GM18508 (cell line): ENCODE data around the gene MIA2.
A peak's percentile ranks its signal among the peaks of the same experiment; 100 is the strongest.

Experiments used
- ATAC-seq: cut with Tn5 transposase; IDR thresholded peaks from one replicate; pipeline ENCODE4 v1.9.1; 2021; ENCODE audit warnings: moderate number of reproducible peaks; ENCODE audit not compliant: insufficient read depth, unreplicated experiment

The MIA2 gene

DNA sequence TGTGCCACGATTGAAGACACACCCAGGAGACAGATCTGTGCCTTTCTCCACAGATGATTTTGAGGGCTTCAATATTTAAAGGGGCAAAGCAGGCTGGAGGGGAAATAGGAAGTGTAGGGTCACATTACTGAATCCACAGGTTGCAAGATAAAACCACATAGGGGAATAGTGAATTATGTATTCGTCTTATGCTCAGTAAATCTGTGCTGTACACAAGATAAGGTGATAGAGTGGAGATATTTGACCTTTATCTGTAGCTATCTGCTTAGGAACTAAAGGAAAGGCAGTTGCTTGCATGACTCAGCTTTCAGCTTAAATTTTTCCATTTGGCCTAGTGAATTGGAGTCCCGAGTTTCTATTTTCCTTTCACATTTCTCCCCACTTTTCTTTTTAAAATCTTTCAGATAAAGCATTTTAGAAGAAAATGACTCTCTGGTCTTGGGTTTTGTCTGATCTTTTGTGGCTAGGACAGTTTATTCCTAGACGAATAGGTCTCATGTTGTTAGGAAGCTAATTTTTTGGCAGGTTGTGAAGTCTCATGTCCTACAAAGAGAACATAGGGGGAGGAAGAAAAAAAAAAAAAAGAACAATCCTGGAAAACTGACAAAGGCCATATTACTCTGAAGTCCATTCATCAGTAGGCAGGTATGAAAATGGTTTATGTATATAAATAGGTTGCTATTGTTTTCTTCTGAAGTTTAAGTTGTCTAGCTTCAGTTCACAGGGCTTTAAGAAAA lies 143.1 kb downstream of the MIA2 start:
- no peak for ATAC-seq

DNA sequence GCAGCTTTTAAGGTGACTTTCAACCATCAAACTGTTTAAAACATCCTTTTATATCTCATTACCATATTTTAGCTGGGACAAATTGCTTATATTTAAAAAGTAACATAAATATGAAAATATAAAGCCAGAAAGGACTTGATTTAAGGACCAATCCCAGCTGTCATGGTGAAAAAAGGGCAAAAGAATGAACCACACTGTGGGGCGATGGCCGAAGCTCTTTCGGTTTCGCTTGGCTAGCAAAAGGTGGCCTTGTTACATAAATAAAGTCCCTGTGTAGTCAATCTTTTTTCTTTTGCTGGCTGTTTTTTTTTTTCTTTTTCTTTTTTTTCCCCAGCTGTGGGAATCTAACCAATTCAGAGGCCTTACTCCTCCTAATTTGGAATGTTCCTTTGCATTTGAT lies 147.7 kb downstream of the MIA2 start:
- ATAC-seq: no peak

DNA sequence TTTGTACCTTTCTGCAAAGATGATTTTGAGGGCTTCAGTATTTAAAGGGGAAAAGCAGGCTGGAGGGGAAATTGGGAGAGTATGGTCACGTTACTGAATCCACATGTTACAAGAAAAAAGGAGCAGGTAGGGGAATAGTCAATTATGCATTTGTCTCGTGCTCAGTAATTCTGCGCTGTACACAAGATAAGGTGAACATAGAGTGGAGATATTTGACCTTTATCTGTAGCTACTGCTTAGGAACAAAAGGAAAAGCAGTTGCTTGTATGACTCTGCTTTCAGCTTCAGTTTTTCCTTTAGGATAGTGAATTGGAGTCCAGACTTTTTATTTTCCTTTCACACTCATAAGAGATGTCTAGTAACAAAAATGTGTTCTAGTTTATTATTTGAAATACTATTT lies 148.7 kb downstream of the MIA2 start:
- ATAC-seq: no peak

DNA sequence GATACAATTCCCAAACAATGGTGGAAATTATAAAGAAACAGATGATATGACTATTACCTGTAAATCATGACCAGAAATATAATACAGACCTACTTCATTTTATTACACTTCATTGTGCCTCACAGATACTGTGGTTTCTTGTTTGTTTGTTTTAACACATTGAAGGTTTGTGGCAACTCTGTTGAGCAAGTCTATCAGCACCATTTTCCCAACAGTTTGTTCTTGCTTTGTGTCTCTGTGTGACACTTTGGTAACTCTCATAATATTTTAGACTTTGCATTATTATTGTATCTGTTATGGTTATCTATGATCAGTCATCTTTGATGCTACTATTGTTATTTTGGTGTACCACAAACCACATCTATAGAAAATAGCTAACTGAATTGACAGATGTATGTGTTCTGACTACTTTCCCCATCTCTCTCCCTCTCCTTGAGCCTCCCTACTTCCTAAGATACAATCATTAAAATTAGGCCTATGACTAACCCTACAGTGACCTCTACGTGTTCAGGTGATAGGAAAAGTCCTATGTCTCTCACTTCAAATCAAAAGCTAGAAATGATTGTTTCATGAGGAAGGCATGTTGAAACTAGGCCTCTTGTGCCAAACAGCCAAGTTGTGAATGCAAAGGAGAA lies 149.4 kb downstream of the MIA2 start:
- ATAC-seq: peak; percentile 60

DNA sequence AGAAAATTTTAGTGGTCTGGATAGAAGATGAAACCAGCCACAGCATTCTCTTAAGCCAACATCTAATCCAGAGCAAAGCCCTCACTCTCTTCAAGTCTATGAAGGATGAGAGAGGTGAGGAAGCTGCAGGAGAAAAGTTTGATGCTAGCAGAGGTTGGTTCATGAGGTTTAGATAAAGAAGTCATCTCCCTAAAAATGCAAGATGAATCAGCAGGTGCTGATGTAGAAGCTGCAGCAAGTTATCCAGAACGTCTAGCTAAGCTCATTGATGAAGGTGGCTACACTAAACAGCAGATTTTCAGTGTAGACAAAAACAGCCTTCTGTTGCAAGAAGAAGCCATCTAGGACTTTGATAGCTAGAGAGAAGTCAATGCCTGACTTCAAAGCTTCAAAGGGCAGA lies 150.0 kb downstream of the MIA2 start:
- ATAC-seq: no peak

DNA sequence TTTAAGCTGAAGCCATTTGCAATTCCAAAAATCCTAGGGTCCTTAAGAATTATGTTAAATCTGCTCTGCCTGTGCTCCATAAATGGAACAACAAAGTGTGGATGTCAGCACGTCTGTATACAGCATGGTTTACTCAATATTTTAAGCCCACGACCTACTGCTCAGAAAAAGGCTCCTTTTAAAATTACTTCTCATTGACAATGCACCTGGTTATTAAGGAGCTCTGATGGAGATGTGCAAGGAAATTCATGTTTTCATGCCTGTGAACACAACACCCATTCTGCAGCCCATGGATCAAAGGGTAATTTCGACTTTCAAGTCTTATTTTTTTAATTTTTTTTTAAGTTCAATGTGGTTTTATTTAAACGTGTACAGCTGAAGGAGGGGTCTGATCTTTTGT lies 150.5 kb downstream of the MIA2 start:
- ATAC-seq: no peak

DNA sequence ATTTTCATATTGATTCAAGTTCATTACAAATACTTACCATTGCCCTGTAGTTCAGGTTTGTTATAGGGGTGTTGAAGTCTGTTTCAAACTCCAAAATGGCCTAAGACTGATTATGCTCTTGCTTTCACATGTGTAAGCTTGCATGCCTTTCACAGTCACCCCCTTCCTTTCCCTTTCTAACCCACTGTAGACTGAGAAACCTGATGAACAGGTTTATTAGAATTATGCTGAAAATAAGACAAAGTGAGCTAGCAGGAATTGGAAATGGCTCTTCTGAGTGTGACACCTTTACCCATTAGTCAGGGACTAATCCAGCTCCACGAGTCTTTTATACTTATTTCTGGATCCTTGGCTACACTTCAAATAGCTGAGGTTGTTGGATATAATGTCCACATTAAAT lies 159.6 kb downstream of the MIA2 start:
- ATAC-seq: no peak

DNA sequence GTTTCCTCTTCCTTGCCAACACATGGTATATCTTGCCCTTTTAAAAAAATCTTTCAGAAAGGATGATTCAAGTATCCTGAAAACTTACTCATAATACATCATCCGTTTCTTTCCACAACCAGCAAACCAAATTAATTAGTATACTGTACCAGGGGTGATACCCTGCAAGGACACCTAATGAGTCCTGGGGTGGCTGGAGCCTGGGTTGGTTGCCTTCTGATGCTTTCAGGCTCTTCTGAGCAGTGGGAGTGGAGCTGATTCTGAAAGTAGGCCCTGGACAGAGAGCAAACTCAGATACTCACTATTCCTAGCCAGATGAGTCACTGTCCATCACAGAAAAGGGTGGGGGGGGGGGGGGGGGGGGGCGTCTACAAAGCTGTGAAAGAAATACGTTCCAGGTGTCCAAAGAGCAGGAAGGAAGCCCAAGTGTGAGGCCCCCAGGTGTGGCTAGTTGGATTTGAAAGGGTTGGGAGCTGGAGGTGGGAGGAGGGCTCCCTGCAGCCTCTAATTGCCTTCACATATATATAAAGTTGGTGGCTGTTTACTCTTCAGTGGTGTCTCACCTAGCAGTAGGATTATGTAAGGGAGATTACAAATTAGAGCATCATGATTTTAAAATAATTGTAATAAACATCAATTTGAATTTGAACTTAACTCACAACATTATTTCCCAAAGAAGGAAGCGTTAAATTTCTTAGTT lies 162.0 kb downstream of the MIA2 start:
- ATAC-seq: no peak

DNA sequence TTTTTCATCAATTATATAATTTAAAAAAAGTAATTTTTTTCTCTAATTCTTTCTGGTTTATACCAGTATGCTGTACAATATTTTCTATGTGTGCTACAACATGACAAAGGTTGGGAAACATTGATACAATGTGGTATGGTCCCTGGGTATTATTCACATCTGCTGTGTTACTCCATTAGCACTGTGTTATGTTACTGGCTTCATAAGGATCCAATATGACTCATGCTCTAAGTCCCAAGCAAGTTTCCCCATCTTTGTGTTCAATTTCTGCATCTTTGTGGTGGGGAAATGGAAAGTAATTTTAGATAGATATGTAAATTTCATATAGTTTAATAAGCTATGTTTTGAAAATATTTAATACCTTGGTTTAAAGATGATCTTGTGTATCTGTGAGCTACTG lies 162.7 kb downstream of the MIA2 start:
- no peak for ATAC-seq

DNA sequence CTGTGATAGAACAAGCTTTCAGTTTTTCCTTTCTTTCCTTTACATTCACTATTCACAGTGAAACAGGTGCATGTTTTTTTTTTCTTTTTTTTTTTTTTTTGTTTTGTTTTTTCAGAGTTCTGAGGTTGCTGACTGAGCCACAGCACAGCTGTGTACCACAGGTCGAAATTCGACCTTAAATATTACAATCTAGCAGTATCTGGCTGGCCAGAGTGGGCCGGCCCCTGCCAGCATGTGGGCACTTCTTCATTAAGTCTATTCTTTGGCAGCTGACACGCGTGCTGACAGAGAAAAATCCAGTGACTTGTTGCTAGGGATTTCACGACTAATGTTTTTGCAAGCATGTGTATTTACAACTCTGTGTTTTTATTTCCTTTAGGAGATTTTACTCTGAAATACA lies 164.7 kb downstream of the MIA2 start:
- no peak for ATAC-seq

DNA sequence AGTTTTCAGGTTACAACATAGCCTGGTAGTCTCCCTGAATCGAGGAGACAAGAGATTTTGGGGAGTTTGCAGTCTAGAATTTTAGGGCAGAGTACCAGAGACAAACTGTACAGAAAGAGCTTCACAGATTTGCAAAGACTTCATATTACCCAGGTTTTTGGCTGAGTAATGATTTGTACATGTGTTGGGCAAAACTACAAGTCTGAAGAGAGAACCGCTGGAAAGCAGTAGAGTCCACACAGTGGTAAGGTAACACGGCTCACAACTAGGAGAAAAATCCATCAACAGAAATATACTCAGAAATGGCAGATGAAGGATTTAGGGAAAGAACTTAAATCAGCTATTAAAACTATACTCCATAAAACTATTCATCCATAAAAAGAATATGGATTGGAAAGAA lies 172.8 kb downstream of the MIA2 start:
- no peak for ATAC-seq

DNA sequence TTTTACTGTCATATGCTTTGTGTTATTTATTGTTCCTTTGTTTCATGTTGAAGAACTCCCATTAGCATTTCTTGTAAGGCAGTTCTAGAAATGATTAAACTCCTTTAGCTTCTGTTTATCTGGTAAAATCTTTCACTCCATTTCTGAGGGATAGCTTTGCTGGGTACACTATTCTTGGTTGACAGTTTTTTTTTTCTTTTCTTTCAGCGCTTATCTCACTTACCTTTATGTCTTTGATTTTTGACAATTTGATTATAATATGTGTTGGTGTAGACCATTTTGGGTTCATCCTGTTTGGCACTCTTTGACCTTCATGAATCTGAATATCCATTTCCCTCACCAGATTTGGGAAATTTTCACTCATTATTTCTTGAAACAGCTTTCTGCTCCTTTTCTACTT lies 182.4 kb downstream of the MIA2 start:
- ATAC-seq: no peak

DNA sequence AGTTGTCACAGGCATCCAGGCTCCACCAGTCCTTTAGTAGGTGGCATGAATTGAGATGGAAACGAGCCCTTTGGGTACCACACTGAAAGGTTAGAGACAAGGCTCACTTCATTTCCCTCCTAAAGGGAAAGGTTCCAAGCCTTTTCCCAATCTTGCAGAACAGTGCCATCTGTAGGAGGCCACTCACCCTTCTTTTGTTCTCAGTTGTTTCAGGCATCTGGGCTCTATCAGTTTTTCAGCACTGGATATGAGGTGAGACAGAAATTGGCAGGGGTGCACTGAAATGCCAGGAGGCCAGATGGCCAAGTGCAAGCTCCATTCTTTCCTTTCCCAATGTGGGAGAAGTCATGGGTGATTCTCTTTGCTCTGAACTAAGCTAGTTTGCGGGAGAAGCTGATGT lies 183.3 kb downstream of the MIA2 start:
- ATAC-seq: no peak

DNA sequence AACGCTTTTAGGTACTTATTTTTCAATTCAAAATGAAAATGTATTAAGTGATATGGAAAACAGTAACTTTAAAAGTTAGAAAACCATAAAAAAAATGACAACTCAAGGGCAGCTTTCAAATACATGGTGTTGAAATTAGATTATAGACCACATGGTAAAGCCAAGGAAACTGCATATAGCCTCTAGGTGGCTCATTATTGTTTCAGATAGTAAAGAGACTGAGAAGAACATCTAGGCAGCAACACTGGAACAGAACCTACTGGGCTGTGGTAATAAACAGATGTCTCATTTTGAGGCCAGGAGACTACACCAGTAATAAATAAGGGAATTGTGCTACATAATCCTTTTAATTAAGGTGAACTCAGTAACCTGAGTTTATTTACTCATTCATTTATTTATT lies 185.6 kb downstream of the MIA2 start:
- ATAC-seq: no peak

DNA sequence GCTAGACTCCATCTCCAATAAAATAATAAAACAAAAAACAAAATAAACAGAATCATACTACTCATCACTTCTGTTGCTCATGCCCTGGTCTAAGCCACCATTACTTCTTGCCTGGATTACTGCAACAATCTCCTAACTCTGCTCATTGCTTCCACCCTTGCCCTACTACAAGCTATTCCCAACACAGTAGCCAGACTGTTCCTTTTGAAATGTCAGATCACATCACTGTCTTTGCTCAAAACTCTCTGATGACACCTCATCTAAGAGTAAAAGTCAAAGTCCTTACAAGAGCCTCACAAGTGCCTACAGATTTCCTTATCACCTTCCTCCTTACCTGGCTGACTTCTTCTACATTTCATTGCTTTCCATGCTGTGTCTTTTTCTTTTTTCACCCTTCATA lies 188.5 kb downstream of the MIA2 start:
- ATAC-seq: no peak

DNA sequence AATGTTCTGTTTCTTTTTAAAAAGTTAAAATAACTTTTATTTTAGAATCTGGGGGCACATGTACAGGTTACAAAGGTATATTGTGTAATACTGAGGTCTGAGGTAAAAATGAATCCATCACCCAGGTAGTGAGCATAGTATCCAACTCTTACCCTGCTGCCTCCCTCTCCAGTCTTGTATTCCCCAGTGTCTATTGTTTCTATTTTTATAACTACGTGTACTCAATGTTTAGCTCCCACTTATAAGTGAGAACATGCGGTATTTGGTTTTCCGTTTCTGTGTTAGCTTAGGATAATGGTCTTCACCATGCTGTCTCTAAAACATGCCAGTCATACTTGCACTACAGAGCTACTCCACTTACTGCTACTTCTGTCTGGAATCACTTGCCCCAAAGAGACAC lies 190.1 kb downstream of the MIA2 start:
- ATAC-seq: no peak

DNA sequence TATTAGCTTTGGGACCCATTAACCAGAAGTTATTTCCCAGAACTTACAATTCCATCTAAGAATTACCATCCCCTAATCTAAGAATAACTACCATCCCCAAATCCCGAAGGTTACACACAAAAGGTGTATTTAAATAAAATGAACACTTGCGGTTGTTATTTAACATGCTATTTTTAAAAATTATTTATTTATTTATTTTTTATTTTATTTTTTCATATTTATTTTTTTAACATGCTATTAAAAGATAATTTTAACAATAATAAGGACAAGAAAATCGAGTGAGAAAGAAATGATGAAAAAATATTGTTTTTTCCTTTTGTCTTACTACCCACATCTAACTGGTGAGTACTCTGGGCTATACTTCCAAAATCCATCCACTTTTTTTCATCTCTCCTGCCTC lies 192.2 kb downstream of the MIA2 start:
- no peak for ATAC-seq

DNA sequence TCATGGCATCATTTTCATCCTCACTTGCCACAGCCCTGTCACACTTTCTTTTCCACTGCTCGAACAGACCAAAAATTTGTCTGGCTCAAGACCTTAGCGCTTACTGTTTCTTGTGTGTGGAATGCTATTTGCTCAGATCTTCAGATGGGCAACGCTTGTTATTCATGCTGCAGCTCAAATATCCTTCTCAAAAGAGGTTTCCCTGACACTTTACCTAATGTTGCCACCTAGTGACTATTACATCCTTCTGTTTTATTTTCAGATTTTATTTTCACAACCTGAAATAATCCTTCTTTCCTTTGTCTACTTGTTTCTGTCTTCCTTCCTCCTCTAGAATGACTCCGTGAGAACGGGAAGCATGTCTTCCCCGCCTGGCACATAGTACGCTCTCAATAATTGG lies 192.9 kb downstream of the MIA2 start:
- ATAC-seq: no peak

DNA sequence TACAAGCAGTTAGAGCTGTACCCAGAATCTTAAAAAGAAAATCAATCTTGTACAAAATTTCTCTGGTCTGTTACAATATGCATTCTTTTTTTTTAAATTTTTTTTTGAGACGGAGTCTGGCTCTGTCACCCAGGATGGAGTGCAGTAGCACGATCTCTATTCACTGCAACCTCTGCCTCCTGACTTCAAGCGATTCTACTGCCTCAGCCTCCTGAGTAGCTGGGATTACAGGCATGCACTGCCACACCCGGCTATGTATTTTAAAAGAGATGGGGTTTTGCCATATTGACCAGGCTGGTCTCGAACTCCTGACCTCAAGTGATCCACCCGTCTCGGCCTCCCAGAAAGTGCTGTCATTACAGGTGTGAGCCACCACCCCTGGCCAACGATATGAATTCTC lies 194.4 kb downstream of the MIA2 start:
- no peak for ATAC-seq

DNA sequence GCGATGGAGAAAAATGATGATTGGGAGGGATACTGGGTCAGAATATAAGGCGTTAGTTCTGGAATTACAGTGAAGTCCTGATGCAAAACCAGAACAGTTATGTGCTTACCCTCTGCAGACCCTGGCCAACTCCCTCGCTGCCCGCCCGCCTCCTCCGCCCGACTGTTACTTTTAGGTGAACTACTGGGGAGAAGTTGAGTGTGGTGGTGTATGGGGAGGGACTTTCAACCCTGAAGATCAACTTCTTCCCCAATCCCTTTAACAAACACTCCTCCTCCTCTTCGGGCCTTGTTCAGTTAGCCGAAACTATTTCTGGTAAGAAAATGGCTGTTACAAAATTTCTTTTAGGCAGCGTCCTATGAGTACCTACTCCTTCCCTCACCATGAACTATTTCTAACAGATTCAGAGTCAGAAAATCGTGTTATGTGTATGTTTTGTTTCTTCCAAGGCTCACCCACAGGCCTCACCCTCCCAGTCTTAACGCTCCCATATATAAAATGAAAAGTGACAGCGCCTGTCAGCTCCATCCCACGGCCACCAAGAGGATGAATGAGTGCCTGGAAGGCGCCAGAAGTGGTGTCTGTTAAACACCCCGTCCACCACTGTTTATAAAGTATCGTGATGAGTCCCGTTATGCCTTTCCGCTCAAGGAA lies 197.2 kb downstream of the MIA2 start:
- ATAC-seq: peak; percentile 0
